ENCODE measurements around the gene GMDS.

- TF ChIP-seq CTCF (conservative IDR thresholded peaks at IDR 0.05; ENCODE audit: low read depth in 2 of 2) (no peak), POLR2AphosphoS5 (IDR thresholded peaks at IDR 0.05; ENCODE audit: low read depth) (no peak), EZH2 (IDR thresholded peaks at IDR 0.05; ENCODE audit: low read depth, unreplicated experiment) (no peak)
Measured at GRCh38 chr6:2085657-2086056, 159.7 kb downstream of the GMDS start.
